BLaER1 (cell line): Measurements from ENCODE around the gene SLC16A12.
"Not testable (repeated sequence)": the region's sequence is repeated elsewhere in the genome, so short reads cannot be mapped to it uniquely, and the experiment has no call there.

ENCODE experiments used
- H3K27ac ChIP-seq: shearing (Covaris generic); formaldehyde crosslinking; 2 replicates; pipeline ENCODE4 v1.8.1; 2022
- H3K27me3 ChIP-seq: shearing (Covaris generic); formaldehyde crosslinking; 2 replicates; pipeline ENCODE4 v1.8.1; 2022
- H3K36me3 ChIP-seq: shearing (Covaris generic); formaldehyde crosslinking; 2 replicates; pipeline ENCODE4 v1.8.1; 2022
- H3K4me1 ChIP-seq: shearing (Covaris generic); formaldehyde crosslinking; 2 replicates; pipeline ENCODE4 v1.8.1; 2022
- H3K4me2 ChIP-seq: shearing (Covaris generic); formaldehyde crosslinking; 2 replicates; pipeline ENCODE4 v1.8.1; 2022
- H3K4me3 ChIP-seq: shearing (Covaris generic); formaldehyde crosslinking; 2 replicates; pipeline ENCODE4 v1.8.1; 2022
- H3K9ac ChIP-seq: shearing (Covaris generic); formaldehyde crosslinking; 2 replicates; pipeline ENCODE4 v1.8.1; 2022
- H3K9me3 ChIP-seq: shearing (Covaris generic); formaldehyde crosslinking; 2 replicates; pipeline ENCODE4 v1.8.1; 2022
- H4K20me1 ChIP-seq: shearing (Covaris generic); formaldehyde crosslinking; 2 replicates; pipeline ENCODE4 v1.8.1; 2022
- Cebpa-rat ChIP-seq: shearing (Covaris generic); IDR thresholded peaks from 2 replicates; pipeline ENCODE4 v1.8.1; 2022

SLC16A12 gene

GRCh38 chr10:89531359-89531758, 4.0 kb downstream of the SLC16A12 start:
- Histone ChIP-seq H3K4me3 (no peak overlapping the region), H3K9ac (no peak overlapping the region), H3K9me3 (peaks cover 18% of the 10 kb centered on the region), H3K27me3 (no peaks in the 10 kb centered on the region), H4K20me1 (no peaks in the 10 kb centered on the region), H3K27ac (no peak overlapping the region), H3K36me3 (no peaks in the 10 kb centered on the region), H3K4me2 (no peak overlapping the region), H3K4me1 (no peaks in the 10 kb centered on the region)
- no peak for TF ChIP-seq Cebpa-rat

GRCh38 chr10:89529711-89530110, 5.7 kb downstream of the SLC16A12 start:
- H3K36me3 ChIP-seq, H3K9ac ChIP-seq, H3K4me3 ChIP-seq, H3K9me3 ChIP-seq, H3K27ac ChIP-seq, H3K27me3 ChIP-seq, H3K4me1 ChIP-seq, H4K20me1 ChIP-seq, H3K4me2 ChIP-seq: not testable (repeated sequence)

GRCh38 chr10:89526358-89526757, 9.0 kb downstream of the SLC16A12 start:
- Histone ChIP-seq H3K36me3 (no peaks in the 10 kb centered on the region), H3K9me3 (no peaks in the 10 kb centered on the region), H3K4me1 (no peaks in the 10 kb centered on the region), H4K20me1 (no peaks in the 10 kb centered on the region), H3K27ac (no peak overlapping the region), H3K4me2 (no peak overlapping the region), H3K9ac (no peak overlapping the region), H3K27me3 (no peaks in the 10 kb centered on the region), H3K4me3 (no peak overlapping the region)
- no peak for TF ChIP-seq Cebpa-rat

DNA sequence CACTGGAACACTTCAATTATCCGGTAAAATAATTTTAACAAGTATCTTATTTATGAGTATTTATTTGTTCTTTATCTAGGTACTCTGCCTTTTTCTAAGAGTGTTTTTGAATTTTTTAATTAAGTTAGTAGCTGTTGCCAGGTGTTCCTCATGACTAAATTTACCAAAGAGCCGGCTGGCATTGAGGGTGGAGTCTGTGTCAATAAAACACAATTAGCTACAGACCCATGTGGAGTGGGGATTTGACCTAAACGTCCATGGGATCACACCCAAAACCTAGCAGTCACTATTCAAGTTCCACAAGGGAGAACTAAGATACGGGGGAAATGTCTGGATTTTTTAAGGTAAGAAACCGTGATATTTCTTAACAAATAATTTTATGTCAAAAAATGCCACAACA, 9.8 kb downstream of the SLC16A12 start:
- TF ChIP-seq Cebpa-rat: no peak
- no peaks in the 10 kb centered on the region for H3K9me3 ChIP-seq
- no peaks in the 10 kb centered on the region for H3K36me3 ChIP-seq
- H3K4me2 ChIP-seq: no peak overlapping the region
- no peaks in the 10 kb centered on the region for H3K4me1 ChIP-seq
- no peak overlapping the region for H3K27ac ChIP-seq
- H3K9ac ChIP-seq: no peak overlapping the region
- H4K20me1 ChIP-seq: no peaks in the 10 kb centered on the region
- H3K4me3 ChIP-seq: no peak overlapping the region
- H3K27me3 ChIP-seq: no peaks in the 10 kb centered on the region

- Histone ChIP-seq H3K4me1 (peaks cover 5% of the 10 kb centered on the region; the same call in 1 of the 2 replicates), H3K9me3 (no peaks in the 10 kb centered on the region), H3K27me3 (no peaks in the 10 kb centered on the region), H3K4me2 (no peak overlapping the region), H3K27ac (no peak overlapping the region), H3K9ac (no peak overlapping the region), H3K4me3 (no peak overlapping the region), H4K20me1 (no peaks in the 10 kb centered on the region), H3K36me3 (no peaks in the 10 kb centered on the region)
- TF ChIP-seq Cebpa-rat: no peak
Measured at GRCh38 chr10:89524279-89524678, 11.1 kb downstream of the SLC16A12 start.

GRCh38 chr10:89523274-89523673, 12.1 kb downstream of the SLC16A12 start:
- Histone ChIP-seq H4K20me1 (no peaks in the 10 kb centered on the region), H3K36me3 (no peaks in the 10 kb centered on the region), H3K4me2 (no peak overlapping the region), H3K27ac (no peak overlapping the region), H3K27me3 (no peaks in the 10 kb centered on the region), H3K4me1 (peaks cover 8% of the 10 kb centered on the region; the same call in 1 of the 2 replicates), H3K9ac (no peak overlapping the region), H3K4me3 (no peak overlapping the region), H3K9me3 (no peaks in the 10 kb centered on the region)
- no peak for TF ChIP-seq Cebpa-rat

GRCh38 chr10:89522463-89522862, 12.9 kb downstream of the SLC16A12 start:
- H3K9ac ChIP-seq: no peak overlapping the region
- no peak overlapping the region for H3K4me3 ChIP-seq
- H3K4me1 ChIP-seq: peaks cover 8% of the 10 kb centered on the region; the same call in 1 of the 2 replicates
- H3K27ac ChIP-seq: no peak overlapping the region
- H3K36me3 ChIP-seq: no peaks in the 10 kb centered on the region
- TF ChIP-seq Cebpa-rat: no peak
- H3K27me3 ChIP-seq: no peaks in the 10 kb centered on the region
- no peak overlapping the region for H3K4me2 ChIP-seq
- H4K20me1 ChIP-seq: no peaks in the 10 kb centered on the region
- H3K9me3 ChIP-seq: no peaks in the 10 kb centered on the region

DNA sequence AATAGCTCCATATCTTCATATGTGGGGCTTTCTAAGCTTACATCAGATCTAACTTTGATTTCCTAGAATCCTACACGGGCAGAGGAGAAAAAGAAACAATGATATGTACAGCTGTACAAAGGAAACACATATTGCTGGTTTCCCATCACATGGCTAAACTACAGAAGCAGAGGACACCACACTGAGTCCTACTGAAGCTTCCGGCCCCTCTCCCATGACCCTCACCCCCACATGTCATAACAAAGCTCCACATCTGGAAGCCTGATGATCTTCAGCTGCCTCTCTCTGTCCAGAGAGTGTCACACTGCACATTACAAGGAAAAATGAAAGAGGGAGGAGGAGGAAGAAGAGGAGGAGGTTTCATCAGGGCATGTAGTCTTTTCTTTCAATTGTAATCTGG, 14.0 kb downstream of the SLC16A12 start:
- no peaks in the 10 kb centered on the region for H3K9me3 ChIP-seq
- no peak overlapping the region for H3K4me2 ChIP-seq
- no peak overlapping the region for H3K4me3 ChIP-seq
- peaks cover 8% of the 10 kb centered on the region; the same call in 1 of the 2 replicates for H3K4me1 ChIP-seq
- no peaks in the 10 kb centered on the region for H4K20me1 ChIP-seq
- no peaks in the 10 kb centered on the region for H3K27me3 ChIP-seq
- no peak overlapping the region for H3K9ac ChIP-seq
- TF ChIP-seq Cebpa-rat: no peak
- no peak overlapping the region for H3K27ac ChIP-seq
- no peaks in the 10 kb centered on the region for H3K36me3 ChIP-seq

GRCh38 chr10:89520706-89521105, 14.7 kb downstream of the SLC16A12 start:
- H3K36me3 ChIP-seq: no peaks in the 10 kb centered on the region
- no peak overlapping the region for H3K4me3 ChIP-seq
- H3K9ac ChIP-seq: no peak overlapping the region
- H3K27ac ChIP-seq: no peak overlapping the region
- H4K20me1 ChIP-seq: no peaks in the 10 kb centered on the region
- no peaks in the 10 kb centered on the region for H3K9me3 ChIP-seq
- H3K27me3 ChIP-seq: no peaks in the 10 kb centered on the region
- H3K4me2 ChIP-seq: no peak overlapping the region
- no peak for TF ChIP-seq Cebpa-rat
- H3K4me1 ChIP-seq: peaks cover 8% of the 10 kb centered on the region; the same call in 1 of the 2 replicates

GRCh38 chr10:89518876-89519842, 16.2 kb downstream of the SLC16A12 start:
- Histone ChIP-seq H3K9me3 (no peaks in the 10 kb centered on the region), H3K4me1 (peaks cover 8% of the 10 kb centered on the region; the same call in 1 of the 2 replicates), H3K27me3 (no peaks in the 10 kb centered on the region), H3K9ac (no peak overlapping the region), H3K4me3 (no peak overlapping the region), H3K36me3 (no peaks in the 10 kb centered on the region), H3K27ac (no peak overlapping the region), H4K20me1 (no peaks in the 10 kb centered on the region), H3K4me2 (no peak overlapping the region; the same call in 1 of the 2 replicates)
- TF ChIP-seq Cebpa-rat: no peak
